AG04450 (cell line): Measurements from ENCODE around the gene OTOGL. TPM values are rescaled to one million over a fixed set of nuclear protein-coding genes. Genes with fewer than 3 reads are reported as not detected.
"Not testable (repeated sequence)": the region's sequence is repeated elsewhere in the genome, so short reads cannot be mapped to it uniquely, and the experiment has no call there.

Experiments
- CTCF ChIA-PET: fragments of 300-600, 350-600 bp; formaldehyde crosslinking; extraction: SDS; loops from one replicate; lab custom pipeline; 2022; ENCODE audit warnings: antibody characterized with exemption, inconsistent platforms; lab: Charles Lee
- POLR2A ChIA-PET: fragments of 350-600 bp; formaldehyde crosslinking; extraction: SDS; loops from one replicate; lab custom pipeline; 2021; ENCODE audit warnings: antibody characterized with exemption, inconsistent platforms; lab: Yijun Ruan, JAX
- DNase-seq: peaks from one replicate; pipeline ENCODE4 v3.0.0-alpha.2; 2011; ENCODE audit warnings: low read depth, low spot score
- H3K27ac ChIP-seq: one replicate; pipeline ENCODE4 v1.5.1; 2012; ENCODE audit warnings: low read depth, low read length, control low read depth
- H3K27me3 ChIP-seq: one replicate; pipeline ENCODE4 v1.6.0; 2012; ENCODE audit warnings: low read length; ENCODE audit not compliant: control insufficient read depth, insufficient read depth
- H3K4me3 ChIP-seq: 2 replicates; pipeline ENCODE4 v1.5.1; 2011; ENCODE audit warnings: mild to moderate bottlenecking, low read depth, low read length, control low read depth
- H3K9me3 ChIP-seq: 2 replicates; pipeline ENCODE4 v1.5.1; 2012; ENCODE audit warnings: low read length; ENCODE audit not compliant: control insufficient read depth, insufficient read depth
- polyA plus RNA-seq: library from polyadenylated mRNA; depleted of rRNA; stranded (reverse); fragments of >200 nt; gene quantifications from 2 replicates; pipeline ENCODE4 v1.2.3, GENCODE V29; 2011
- TF ChIP-seq, protein P1 (sequence below): IDR thresholded peaks from 2 replicates; pipeline ENCODE4 v1.5.1; 2011; ENCODE audit warnings: low read depth, low read length, control low read depth, inconsistent platforms

OTOGL gene
- polyA plus RNA-seq, 1 experiment = 0.07 TPM

DNA sequence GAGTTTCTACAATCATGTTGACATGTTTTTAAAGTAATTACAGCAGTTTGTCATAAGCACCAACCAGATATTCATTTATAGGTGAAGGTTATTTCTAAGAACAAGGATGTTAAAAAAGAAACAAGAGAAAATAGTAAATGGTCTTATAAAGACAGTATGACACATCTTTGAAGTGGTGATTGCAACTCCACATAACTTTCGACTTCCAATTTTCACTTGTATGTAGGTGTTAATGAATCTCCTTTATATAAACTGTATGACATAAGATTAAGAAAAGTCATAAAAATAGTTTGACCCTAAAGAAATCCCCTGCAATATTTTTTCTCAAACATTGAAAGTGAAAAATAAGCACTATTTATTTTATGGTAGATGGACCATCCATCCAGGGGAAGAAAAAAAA, 199.9 kb downstream of the OTOGL start:
- H3K9me3 ChIP-seq = no peaks in the 10 kb centered on the region
- DNase-seq = no peak
- ChIA-PET POLR2A (no interaction called here), CTCF (no interaction called here)
- TF ChIP-seq, protein P1, sequence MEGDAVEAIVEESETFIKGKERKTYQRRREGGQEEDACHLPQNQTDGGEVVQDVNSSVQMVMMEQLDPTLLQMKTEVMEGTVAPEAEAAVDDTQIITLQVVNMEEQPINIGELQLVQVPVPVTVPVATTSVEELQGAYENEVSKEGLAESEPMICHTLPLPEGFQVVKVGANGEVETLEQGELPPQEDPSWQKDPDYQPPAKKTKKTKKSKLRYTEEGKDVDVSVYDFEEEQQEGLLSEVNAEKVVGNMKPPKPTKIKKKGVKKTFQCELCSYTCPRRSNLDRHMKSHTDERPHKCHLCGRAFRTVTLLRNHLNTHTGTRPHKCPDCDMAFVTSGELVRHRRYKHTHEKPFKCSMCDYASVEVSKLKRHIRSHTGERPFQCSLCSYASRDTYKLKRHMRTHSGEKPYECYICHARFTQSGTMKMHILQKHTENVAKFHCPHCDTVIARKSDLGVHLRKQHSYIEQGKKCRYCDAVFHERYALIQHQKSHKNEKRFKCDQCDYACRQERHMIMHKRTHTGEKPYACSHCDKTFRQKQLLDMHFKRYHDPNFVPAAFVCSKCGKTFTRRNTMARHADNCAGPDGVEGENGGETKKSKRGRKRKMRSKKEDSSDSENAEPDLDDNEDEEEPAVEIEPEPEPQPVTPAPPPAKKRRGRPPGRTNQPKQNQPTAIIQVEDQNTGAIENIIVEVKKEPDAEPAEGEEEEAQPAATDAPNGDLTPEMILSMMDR = no peak
- no peaks in the 10 kb centered on the region for H3K27me3 ChIP-seq
- H3K4me3 ChIP-seq = no peak overlapping the region
- no peak overlapping the region for H3K27ac ChIP-seq

DNA sequence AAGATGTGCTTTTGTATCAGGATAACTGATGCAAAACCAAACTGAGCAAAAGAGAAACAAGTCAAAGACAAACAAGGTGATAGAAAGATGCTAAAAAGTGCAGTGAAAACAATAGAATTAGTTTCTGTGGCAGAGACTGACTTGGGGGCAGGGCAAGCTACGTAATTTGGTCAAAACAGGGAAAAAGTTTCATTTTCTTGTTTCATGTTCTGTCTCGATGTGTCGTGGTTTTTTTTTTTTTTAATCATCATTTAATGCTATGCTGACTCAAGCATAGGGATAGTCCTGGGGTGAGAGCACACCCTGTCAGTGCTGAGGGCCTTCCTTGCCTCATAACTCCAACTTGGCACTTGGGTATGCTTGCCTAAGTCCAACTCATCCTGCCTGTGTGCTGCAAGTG, 200.6 kb downstream of the OTOGL start:
- TF ChIP-seq, protein P1 = no peak
- H3K4me3 ChIP-seq = no peak overlapping the region
- ChIA-PET POLR2A (no interaction called here), CTCF (no interaction called here)
- no peaks in the 10 kb centered on the region for H3K9me3 ChIP-seq
- H3K27me3 ChIP-seq = no peaks in the 10 kb centered on the region
- H3K27ac ChIP-seq = no peak overlapping the region
- no peak for DNase-seq

DNA sequence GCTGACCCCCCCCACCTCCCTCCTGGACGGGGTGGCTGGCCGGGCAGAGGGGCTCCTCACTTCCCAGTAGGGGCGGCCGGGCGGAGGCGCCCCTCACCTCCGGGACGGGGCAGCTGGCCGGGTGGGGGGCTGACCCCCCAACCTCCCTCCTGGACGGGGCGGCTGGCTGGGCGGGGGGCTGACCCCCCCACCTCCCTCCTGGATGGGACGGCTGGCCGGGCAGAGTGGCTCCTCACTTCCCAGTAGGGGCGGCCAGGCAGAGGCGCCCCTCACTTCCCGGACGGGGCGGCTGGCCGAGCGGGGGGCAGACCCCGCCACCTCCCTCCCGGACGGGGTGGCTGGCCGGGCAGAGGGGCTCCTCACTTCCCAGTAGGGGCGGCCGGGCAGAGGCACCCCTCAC, 208.1 kb downstream of the OTOGL start:
- CTCF ChIA-PET = not testable (repeated sequence)

DNA sequence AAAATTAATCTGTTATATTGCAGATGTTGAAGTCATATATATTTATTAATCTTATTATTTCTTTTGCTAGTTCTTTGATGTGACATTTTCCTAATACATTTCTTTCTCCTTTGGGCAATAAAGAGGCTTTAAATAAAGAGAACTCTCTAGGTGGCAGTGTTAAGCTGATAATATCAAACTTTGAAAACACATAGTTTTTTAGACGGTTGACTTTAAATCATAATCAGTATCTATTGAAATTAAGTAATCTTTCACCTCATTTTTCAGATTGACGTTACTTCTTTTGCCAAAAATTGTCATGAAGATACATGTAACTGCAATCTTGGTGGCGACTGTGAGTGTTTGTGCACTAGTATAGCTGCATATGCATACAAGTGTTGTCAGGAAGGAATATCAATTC, 213.9 kb downstream of the OTOGL start:
- DNase-seq = no peak

More for the DNA sequence above, 208.1 kb downstream of the OTOGL start:
- DNase-seq, H3K4me3 ChIP-seq, H3K27ac ChIP-seq, H3K9me3 ChIP-seq, H3K27me3 ChIP-seq, POLR2A ChIA-PET: not testable (repeated sequence)

DNA sequence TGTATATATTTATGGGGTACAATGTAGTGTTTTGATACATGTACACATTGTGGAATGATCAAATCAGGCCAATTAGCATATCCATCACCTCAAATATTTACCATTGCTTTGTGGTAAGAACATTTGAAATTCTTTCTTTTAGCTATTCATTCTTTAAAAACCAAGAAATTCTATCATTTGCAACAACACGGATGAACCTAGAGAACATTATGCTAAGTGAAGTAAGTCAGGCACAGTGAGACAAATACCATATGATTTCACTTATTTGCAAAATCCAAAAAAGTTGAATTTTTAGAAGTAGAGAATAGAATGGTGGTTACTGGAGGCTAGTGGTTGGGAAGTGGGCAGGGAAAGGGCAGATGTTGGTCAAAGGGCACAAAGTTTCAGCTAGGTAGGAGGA, 215.4 kb downstream of the OTOGL start:
- no peaks in the 10 kb centered on the region for H3K27me3 ChIP-seq
- no peaks in the 10 kb centered on the region for H3K9me3 ChIP-seq
- TF ChIP-seq, protein P1 = no peak
- CTCF ChIA-PET = interaction anchor here (0.5 kb wide), 1 partner anchor 26 kb away, joined by 3 read pairs; no protein-coding TSS in a partner anchor
- POLR2A ChIA-PET = no interaction called here
- no peak for DNase-seq
- H3K4me3 ChIP-seq = no peak overlapping the region
- no peak overlapping the region for H3K27ac ChIP-seq

More for the DNA sequence above, 213.9 kb downstream of the OTOGL start:
- H3K27ac ChIP-seq = no peak overlapping the region
- no peaks in the 10 kb centered on the region for H3K27me3 ChIP-seq
- TF ChIP-seq, protein P1 = no peak
- H3K9me3 ChIP-seq = no peaks in the 10 kb centered on the region
- ChIA-PET CTCF (interaction anchor here (0.9 to 1.6 kb wide), 5 partner anchors 8 to 600 kb away, joined by 3 to 7 read pairs (median 3); no protein-coding TSS in a partner anchor), POLR2A (no interaction called here)
- no peak overlapping the region for H3K4me3 ChIP-seq
